Common myeloid progenitor, CD34-positive (primary cell): Measurements from ENCODE around the gene NFIC.

Experiments used
- CTCF ChIA-PET: fragments of 350-600 bp; sonication (Branson Sonifier 250); formaldehyde crosslinking; loops from one replicate; lab custom pipeline; 2021; ENCODE audit warnings: antibody characterized with exemption; lab: Charles Lee
- POLR2A ChIA-PET: fragments of 350-600 bp; sonication (Branson Sonifier 250); formaldehyde crosslinking; loops from one replicate; lab custom pipeline; 2021; ENCODE audit warnings: antibody characterized with exemption; lab: Charles Lee
- DNase-seq, 3 donors: peaks; one replicate each; pipeline versions ENCODE4 v3.0.0 to v3.0.0-alpha.2; 2013
- H3K27ac ChIP-seq, 2 experiments: 1 replicate in 1 of 2; 2 replicates in 1 of 2; pipeline ENCODE4 v1.7.0; 2013; ENCODE audit warnings: inconsistent platforms in 2 of 2, low read length in 2 of 2, mild to moderate bottlenecking in 2 of 2, low read depth in 1 of 2, moderate library complexity in 1 of 2; ENCODE audit not compliant: severe bottlenecking in 2 of 2, insufficient read depth in 1 of 2, poor library complexity in 1 of 2
- H3K27me3 ChIP-seq, 5 experiments: replicated peaks in 2 of 5; 1 replicate in 3 of 5; 2 replicates in 2 of 5; pipeline versions ENCODE4 v1.6.1 to v1.7.0; 2013; ENCODE audit warnings: low read length in 4 of 5, mild to moderate bottlenecking in 2 of 5, moderate library complexity in 2 of 5, inconsistent platforms in 1 of 5; ENCODE audit not compliant: insufficient read depth in 5 of 5, control insufficient read depth in 4 of 5
- H3K36me3 ChIP-seq, 4 experiments: 1 replicate in 2 of 4; 2 replicates in 2 of 4; pipeline versions ENCODE4 v1.6.1 to v1.7.0; 2013; ENCODE audit warnings: low read length in 3 of 4, control low read depth in 1 of 4, mild to moderate bottlenecking in 1 of 4; ENCODE audit not compliant: control insufficient read depth in 4 of 4, insufficient read depth in 4 of 4
- H3K4me1 ChIP-seq, 4 experiments: 1 replicate in 3 of 4; 2 replicates in 1 of 4; pipeline versions ENCODE4 v1.6.1 to v1.7.1; 2013; ENCODE audit warnings: low read length in 3 of 4, mild to moderate bottlenecking in 3 of 4, control low read depth in 1 of 4, inconsistent platforms in 1 of 4, moderate library complexity in 1 of 4; ENCODE audit not compliant: control insufficient read depth in 4 of 4, insufficient read depth in 4 of 4; ENCODE audit errors: control extremely low read depth in 1 of 4
- H3K4me3 ChIP-seq, 7 experiments: 1 replicate in 4 of 7; 2 replicates in 3 of 7; pipeline versions ENCODE4 v1.5.1 to v1.7.0; 2013; ENCODE audit warnings: mild to moderate bottlenecking in 7 of 7, low read length in 6 of 7, moderate library complexity in 6 of 7, inconsistent platforms in 2 of 7, low read depth in 2 of 7, control low read depth in 1 of 7; ENCODE audit not compliant: insufficient read depth in 4 of 7, control insufficient read depth in 1 of 7; ENCODE audit errors: extremely low read depth in 1 of 7
- H3K9me3 ChIP-seq, 5 experiments: 1 replicate in 4 of 5; 2 replicates in 1 of 5; pipeline versions ENCODE4 v1.6.1 to v1.7.1; 2013; ENCODE audit warnings: low read length in 4 of 5, mild to moderate bottlenecking in 2 of 5, inconsistent platforms in 1 of 5, low read depth in 1 of 5, moderate library complexity in 1 of 5; ENCODE audit not compliant: control insufficient read depth in 4 of 5, insufficient read depth in 2 of 5; ENCODE audit errors: control extremely low read depth in 1 of 5
- WGBS: methylation state at CpG from one replicate; pipeline ENCODE4 v1.1.5; 2013; ENCODE audit not compliant: insufficient coverage; 5-methylcytosine and 5-hydroxymethylcytosine counted together

NFIC gene

GRCh38 chr19:3407556-3408516, 41.5 kb downstream of the NFIC start:
- POLR2A ChIA-PET, result no interaction called here
- H3K27ac ChIP-seq, result no peak overlapping the region
- no peak for DNase-seq
- no peaks in the 10 kb centered on the region for H3K27me3 ChIP-seq
- CTCF ChIA-PET, result interaction anchor here (1.1 kb wide), 1 partner anchor 17 kb away, joined by 3 read pairs; no protein-coding TSS in a partner anchor
- WGBS, result 97% methylated on average over 25 of the region's 27 CpGs
- no peak overlapping the region for H3K4me3 ChIP-seq
- H3K4me1 ChIP-seq, result peaks cover 0 to 12% (median 5%) of the 10 kb centered on the region in 4 experiments
- H3K9me3 ChIP-seq, result no peaks in the 10 kb centered on the region
- H3K36me3 ChIP-seq, result peaks cover 0 to 44% (median 3%) of the 10 kb centered on the region in 4 experiments

GRCh38 chr19:3408996-3409345, 42.6 kb downstream of the NFIC start:
- WGBS, result 95% methylated on average over 10 of the region's 11 CpGs
- H3K4me3 ChIP-seq, result no peak overlapping the region

GRCh38 chr19:3409346-3410064, 43.1 kb downstream of the NFIC start:
- no peaks in the 10 kb centered on the region for H3K9me3 ChIP-seq
- H3K27ac ChIP-seq, result no peak overlapping the region
- POLR2A ChIA-PET, result no interaction called here
- 89% methylated on average over 30 of the region's 30 CpGs for WGBS
- CTCF ChIA-PET, result interaction anchor here (1.1 to 1.3 kb wide), 2 partner anchors 15 to 63 kb away, joined by 3 read pairs; no protein-coding TSS in a partner anchor
- peaks cover 0 to 43% (median 3%) of the 10 kb centered on the region in 4 experiments for H3K36me3 ChIP-seq
- H3K4me1 ChIP-seq, result peaks cover 0 to 6% (median 2%) of the 10 kb centered on the region in 4 experiments
- DNase-seq, result no peak
- no peak overlapping the region for H3K4me3 ChIP-seq
- H3K27me3 ChIP-seq, result no peaks in the 10 kb centered on the region

More at GRCh38 chr19:3408996-3409345, 42.6 kb downstream of the NFIC start:
- Histone ChIP-seq H3K4me1 (peaks cover 0 to 9% (median 4%) of the 10 kb centered on the region in 4 experiments), H3K27me3 (no peaks in the 10 kb centered on the region), H3K36me3 (peaks cover 0 to 43% (median 3%) of the 10 kb centered on the region in 4 experiments), H3K27ac (no peak overlapping the region), H3K9me3 (no peaks in the 10 kb centered on the region)
- DNase-seq, result no peak
- POLR2A ChIA-PET, result no interaction called here
- CTCF ChIA-PET, result interaction anchor here (1.1 to 1.3 kb wide), 2 partner anchors 16 to 63 kb away, joined by 3 read pairs; no protein-coding TSS in a partner anchor

GRCh38 chr19:3411636-3412035, 45.3 kb downstream of the NFIC start:
- 98% methylated on average over 13 of the region's 13 CpGs for WGBS
- POLR2A ChIA-PET, result no interaction called here
- Histone ChIP-seq H3K4me1 (peaks cover 0 to 2% (median under 1%) of the 10 kb centered on the region in 4 experiments), H3K27ac (no peak overlapping the region), H3K4me3 (no peak overlapping the region), H3K27me3 (no peaks in the 10 kb centered on the region), H3K9me3 (no peaks in the 10 kb centered on the region), H3K36me3 (peaks cover 0 to 42% (median 3%) of the 10 kb centered on the region in 4 experiments)
- CTCF ChIA-PET, result interaction anchor here (1.6 kb wide), 1 partner anchor 18 kb away, joined by 10 read pairs; no protein-coding TSS in a partner anchor
- no peak for DNase-seq

- Histone ChIP-seq H3K4me3 (no peak overlapping the region), H3K36me3 (peaks cover 0 to 42% (median 3%) of the 10 kb centered on the region in 4 experiments), H3K4me1 (no peaks in the 10 kb centered on the region), H3K9me3 (no peaks in the 10 kb centered on the region), H3K27ac (no peak overlapping the region), H3K27me3 (no peaks in the 10 kb centered on the region)
- DNase-seq, result no peak
- no CpG with 5 or more reads among the region's 4 CpGs for WGBS
- POLR2A ChIA-PET, result no interaction called here
- CTCF ChIA-PET, result interaction anchor here (1.6 kb wide), 1 partner anchor 18 kb away, joined by 10 read pairs; no protein-coding TSS in a partner anchor
Measured at GRCh38 chr19:3412066-3412465, 45.7 kb downstream of the NFIC start.

- H3K4me3 ChIP-seq, result no peak overlapping the region
- H3K36me3 ChIP-seq, result peaks cover 0 to 35% (median 5%) of the 10 kb centered on the region in 4 experiments
- no peaks in the 10 kb centered on the region for H3K4me1 ChIP-seq
- no peaks in the 10 kb centered on the region for H3K27me3 ChIP-seq
- ChIA-PET CTCF (no interaction called here), POLR2A (no interaction called here)
- DNase-seq, result no peak
- no peak overlapping the region for H3K27ac ChIP-seq
- no peaks in the 10 kb centered on the region for H3K9me3 ChIP-seq
- 76% methylated on average over 13 of the region's 13 CpGs for WGBS
Measured at GRCh38 chr19:3413796-3414327, 47.5 kb downstream of the NFIC start.
